Stimulated activated naive CD4-positive, alpha-beta T cell treated with Interleukin-2 at 50 U/mL for 16 hours (primary cell): Measurements from ENCODE around the gene RNASEL.
A peak's percentile ranks its signal among the peaks of the same experiment; 100 is the strongest.

Experiments used
- DNase-seq: peaks from one replicate; lab custom pipeline; 2025; lab: John Stamatoyannopoulos, UW

RNASEL gene

DNA sequence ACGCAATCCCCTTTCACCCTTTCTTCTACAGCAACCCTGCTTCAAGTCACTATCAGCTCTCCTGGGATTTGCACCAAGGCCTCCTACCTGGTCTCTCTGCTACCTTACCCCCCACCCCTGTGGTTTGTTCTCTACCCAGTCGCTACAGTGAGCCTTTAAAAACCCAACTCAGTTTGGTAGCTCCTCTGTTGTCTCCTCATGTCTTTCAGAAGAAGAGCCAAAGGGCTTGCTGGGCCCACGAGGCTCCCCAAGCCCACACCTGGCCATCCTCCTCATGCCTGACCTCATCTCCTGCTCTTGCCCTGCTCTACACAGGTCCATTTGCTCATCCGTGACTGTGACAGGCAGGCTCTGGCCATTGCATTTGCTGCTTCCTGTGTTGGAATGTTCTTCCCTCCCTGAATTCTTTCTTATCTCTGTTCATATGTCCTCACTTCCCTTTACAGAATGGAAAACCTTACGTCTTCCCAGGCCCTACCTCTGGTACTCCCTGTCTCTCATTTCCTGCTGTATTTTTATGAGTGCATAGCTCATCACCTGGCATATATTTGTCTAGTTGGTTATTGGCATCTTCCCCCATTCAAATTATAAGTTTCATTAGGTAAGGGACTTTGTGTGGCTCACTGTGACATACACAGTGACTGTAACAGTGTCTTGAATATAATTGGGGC, 11.8 kb upstream of the RNASEL start:
- no peak for DNase-seq

DNA sequence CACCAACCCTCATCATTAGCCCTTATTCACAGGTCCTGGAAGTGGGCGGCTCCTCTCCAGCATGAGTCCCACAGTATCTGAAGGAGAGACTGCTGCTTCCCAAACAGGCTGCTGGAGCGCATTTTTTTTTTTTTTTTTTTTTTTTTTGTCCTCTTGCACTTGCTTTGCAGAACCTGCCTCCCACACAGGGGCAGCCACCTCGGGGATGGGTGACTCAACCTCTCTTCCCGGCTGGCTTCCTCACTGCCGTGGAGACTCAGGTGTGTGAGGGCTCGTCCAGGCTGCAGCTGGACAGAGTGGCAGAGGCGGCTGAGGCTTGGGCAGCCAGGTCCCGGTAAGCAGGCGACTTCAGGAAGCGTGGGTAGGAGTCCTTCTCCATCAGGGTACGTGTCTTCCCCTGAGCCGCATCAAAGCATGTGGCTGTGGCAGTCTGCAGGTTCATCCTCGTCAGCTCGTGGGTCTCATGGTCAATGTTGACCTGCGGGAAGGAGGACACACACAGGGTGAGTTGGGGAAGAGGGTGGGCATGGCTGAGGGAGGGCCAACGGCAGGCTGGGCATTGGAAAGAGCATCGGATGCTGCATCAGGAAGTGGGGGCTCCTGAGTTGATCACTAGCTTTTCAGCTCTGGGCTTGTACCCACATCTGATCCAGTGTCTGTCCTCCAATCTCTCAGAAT, 11.1 kb upstream of the RNASEL start:
- DNase-seq = no peak

GRCh38 chr1:182599339-182599738, 10.3 kb upstream of the RNASEL start:
- DNase-seq = no peak

- no peak for DNase-seq
Observed at GRCh38 chr1:182598296-182598695, 9.2 kb upstream of the RNASEL start.

DNA sequence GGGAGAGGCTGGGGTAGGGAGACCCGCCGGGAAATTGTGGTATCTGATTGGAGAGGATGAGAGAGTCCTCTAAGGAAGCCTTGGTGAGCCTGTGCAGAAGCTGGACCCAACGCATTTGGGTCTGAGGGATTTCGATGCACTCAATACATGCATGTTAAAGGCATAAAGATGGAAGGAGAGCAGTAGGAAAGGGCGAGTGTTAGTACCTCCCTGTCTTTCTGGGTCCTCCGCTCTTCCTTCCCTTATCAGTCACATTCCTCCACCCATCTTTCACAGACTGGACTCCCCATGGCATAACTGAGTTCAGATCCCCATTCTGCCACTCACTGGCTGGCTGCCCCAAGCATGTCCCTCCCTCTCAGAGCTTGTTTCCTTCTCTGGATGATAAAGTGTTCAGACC, 7.9 kb upstream of the RNASEL start:
- DNase-seq = no peak

- DNase-seq = peak; percentile 56
Observed at GRCh38 chr1:182595641-182596240, 6.7 kb upstream of the RNASEL start.

- DNase-seq = no peak
Observed at GRCh38 chr1:182589931-182590330, 875 bp upstream of the RNASEL start.

DNA sequence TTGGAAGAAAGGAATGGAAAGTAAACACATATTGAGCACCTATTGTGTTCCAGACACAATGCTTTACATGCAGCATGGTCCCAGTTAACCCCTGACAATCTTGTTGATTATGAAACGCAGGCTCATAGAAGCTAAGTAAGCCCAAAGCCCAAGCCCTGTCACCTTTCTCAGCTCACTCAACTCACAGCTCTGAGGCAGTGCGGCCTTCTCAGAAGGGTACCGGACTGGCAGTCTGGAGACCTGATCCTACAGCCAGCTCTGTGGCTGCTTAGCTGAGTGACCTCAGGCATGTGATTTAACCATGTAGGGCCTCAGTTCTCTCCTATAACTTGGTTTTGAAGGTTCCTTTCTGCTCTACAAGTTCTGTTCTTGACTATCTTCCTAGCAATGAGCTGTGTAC, 464 bp upstream of the RNASEL start:
- DNase-seq = no peak

DNA sequence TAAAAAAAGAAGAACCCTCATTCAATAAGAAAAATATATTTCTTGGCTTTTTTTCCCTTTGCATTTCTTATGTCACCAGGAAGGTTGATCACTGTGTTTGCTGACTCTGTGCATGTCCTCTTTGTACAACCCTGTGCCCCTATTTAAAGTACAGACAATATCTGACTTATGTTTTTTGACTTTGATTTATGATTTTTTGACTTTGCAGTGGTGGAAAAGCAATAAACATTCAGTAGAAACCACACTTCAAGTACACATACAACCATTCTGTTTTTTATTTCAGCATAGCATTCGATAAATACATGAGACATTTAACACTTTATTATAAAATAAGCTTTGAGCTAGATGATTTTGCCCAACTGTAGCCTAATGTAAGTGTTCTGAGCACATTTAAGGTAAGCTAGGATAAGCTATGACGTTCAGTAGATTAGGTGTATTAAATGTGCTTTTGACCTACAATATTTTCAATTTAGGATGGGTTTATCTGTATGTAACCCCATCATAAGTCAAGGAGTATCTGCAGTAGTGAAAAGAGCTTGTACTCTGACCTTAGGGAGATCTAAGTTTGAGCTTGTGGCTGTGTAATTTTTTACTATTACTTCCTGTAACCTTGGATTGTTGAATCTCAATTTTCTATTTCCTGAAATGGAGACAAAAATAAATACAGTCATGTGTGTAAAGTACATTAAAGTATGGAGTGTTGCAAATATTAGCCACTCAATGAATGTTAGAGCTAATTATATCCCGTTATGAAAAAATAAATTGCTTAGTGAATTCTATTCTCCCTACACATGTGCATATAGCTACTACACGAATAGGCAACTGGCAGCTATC, 1.2 kb downstream of the RNASEL start:
- DNase-seq = no peak

DNA sequence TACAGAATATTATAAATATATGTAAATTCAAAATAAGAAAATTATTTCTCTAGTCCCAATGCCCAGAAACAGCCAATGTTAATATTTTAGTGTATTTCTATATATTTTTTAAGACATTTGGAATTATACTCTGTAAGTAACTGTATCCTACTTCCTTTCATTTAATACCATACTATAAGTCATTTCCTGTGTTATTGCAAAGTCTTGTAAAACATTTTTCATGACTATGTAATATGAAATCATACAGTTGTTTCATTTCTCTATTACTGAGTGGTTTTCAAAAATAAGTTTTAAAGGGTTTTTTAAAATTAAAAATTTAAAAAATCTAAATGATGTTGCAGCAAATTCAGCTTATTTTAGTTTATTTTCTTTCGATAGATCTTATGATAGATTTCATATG, 2.0 kb downstream of the RNASEL start:
- DNase-seq = no peak

GRCh38 chr1:182586380-182586779, 2.7 kb downstream of the RNASEL start:
- no peak for DNase-seq

DNA sequence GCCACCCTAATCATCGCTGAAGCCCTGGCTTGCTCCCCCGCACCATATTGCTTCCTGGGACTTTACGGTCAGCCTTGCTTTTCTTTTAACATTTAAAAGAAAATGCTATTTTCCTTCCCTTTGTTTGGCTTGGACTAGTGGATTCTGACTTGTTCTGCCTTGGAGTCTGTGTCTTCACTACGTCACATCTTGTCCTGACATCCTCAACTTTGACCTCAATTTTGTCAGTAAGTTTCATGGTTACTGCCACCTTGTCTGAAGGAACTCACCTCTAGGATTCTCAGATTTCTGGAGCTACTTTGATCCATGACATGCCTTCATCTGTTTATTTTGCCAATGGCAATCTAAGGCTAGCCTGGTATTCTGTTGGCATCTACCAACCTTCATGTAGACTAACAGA, 4.3 kb downstream of the RNASEL start:
- DNase-seq = no peak

- no peak for DNase-seq
Observed at GRCh38 chr1:182580736-182581135, 8.3 kb downstream of the RNASEL start.

GRCh38 chr1:182575540-182576149, 13.4 kb downstream of the RNASEL start:
- DNase-seq = no peak

- DNase-seq = no peak
Observed at GRCh38 chr1:182574156-182574555, 14.9 kb downstream of the RNASEL start.

DNA sequence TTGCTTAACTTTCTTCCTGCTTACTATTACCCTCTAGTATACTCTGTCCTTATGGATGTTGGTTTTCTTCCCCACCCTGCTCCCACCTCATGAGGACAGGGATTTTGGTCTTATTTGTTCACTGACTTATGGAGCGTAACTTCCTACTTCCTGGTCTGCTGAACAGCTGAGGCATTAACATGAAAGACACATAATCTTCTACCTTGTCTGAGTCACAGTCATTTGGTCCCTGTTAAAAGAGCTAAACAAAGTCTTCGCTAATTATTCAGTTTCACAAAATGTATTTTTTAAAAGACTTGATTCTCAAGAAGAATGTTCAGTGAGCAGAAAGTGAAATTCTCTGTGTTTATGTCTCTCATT, 18.5 kb downstream of the RNASEL start:
- no peak for DNase-seq

DNA sequence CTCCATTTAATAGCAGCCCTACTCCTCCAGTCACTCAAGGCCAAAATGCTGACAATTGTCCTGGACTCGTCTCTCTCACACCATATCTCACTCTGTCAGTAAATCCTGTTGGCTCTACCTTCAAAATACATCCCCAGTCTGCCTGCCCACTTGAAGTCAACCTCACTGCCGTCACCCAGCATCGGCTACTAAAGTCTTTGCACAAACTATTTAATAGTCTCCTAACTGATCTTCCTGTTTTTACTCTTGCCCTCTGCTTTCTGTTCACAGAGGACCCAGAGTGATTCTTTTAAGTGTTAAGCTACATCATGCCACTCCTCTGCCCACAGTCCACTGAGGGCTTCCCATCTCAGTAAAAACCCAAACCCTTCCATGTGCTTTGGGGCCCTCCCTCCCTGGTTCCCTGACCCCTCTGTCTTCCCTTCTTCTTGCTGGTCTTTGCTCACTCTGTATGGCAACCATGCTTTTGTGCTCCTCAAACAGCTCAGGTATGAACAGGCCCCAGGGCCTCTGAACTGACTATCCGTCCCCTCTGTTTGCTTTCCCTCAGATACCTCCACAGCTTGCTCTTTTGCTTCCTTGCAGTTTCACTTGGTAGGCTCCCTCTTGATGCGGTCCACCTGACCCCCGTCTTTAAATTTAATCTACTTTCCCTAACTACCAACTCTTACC, 19.0 kb downstream of the RNASEL start:
- no peak for DNase-seq

- DNase-seq = no peak
Observed at GRCh38 chr1:182568647-182569284, 20.3 kb downstream of the RNASEL start.

GRCh38 chr1:182567629-182568028, 21.4 kb downstream of the RNASEL start:
- DNase-seq = no peak

GRCh38 chr1:182565537-182565936, 23.5 kb downstream of the RNASEL start:
- DNase-seq = no peak

DNA sequence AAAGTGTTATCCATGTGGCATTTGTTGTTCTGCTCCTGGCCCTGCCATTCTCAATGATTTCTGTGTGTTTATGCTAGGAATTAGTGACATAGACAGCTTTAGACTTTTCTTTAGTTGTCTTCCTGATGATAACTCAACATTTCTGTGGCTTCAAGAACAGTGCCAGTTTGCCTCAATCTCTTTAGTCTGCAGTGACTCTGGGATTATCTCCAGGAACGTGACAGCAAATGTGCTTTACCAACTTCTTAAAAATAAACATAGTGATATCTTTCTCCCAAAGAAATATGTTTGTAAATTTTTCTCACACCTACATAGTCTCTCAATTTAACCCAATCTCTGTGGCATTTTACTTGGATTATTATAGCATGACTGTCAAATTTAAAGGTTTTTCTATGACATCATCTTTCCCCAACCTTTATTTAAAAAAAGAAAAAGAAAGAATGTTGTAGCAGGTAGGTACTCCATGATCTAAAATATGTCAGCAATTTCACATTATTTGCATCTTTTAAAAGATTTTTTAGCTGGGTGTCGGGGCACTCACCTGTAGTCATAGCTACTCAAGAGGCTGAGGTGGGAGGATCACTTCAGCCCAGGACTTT, 24.6 kb downstream of the RNASEL start:
- DNase-seq = no peak
